Measurements from ENCODE around the gene STRAP.

GRCh38 chr12:15854916-15855315, 27.3 kb upstream of the STRAP start:
- TF ChIP-seq POLR2A (IDR thresholded peaks at IDR 0.05) (no peak), CTCF (IDR thresholded peaks at IDR 0.05) (no peak), POLR2AphosphoS5 (IDR thresholded peaks at IDR 0.05; ENCODE audit: insufficient read depth in 1 of 2, low read depth in 1 of 2) (no peak)
